DND-41 (cell line): ENCODE measurements around the gene RNF5.
"Not testable (repeated sequence)": the region's sequence is repeated elsewhere in the genome, so short reads cannot be mapped to it uniquely, and the experiment has no call there.

Source experiments
- ATAC-seq: fragments of 200-7000 bp; cut with Tn5 transposase; 3 replicates; pipeline ENCODE4 v1.9.1; 2021; ENCODE audit warnings: low read depth; ENCODE audit not compliant: insufficient read depth
- DNase-seq: peaks from one replicate; pipeline ENCODE4 v3.0.0-alpha.2; 2020
- H2AFZ ChIP-seq: 2 replicates; pipeline ENCODE4 v1.6.0; 2012; ENCODE audit warnings: low read depth, low read length
- H3K27ac ChIP-seq: 2 replicates; pipeline ENCODE4 v1.5.1; 2012; ENCODE audit warnings: low read length, inconsistent platforms
- H3K27me3 ChIP-seq: fragments of 200-600 bp; sonication (generic); 2 replicates; pipeline ENCODE4 v1.6.0; 2012; ENCODE audit warnings: low read length, mild to moderate bottlenecking, inconsistent platforms; ENCODE audit not compliant: insufficient read depth, poor library complexity
- H3K36me3 ChIP-seq: 2 replicates; pipeline ENCODE4 v1.5.1; 2012; ENCODE audit warnings: low read length, inconsistent platforms; ENCODE audit not compliant: insufficient read depth
- H3K4me1 ChIP-seq: 2 replicates; pipeline ENCODE4 v1.5.1; 2012; ENCODE audit warnings: mild to moderate bottlenecking, low read length; ENCODE audit not compliant: insufficient read depth
- H3K4me2 ChIP-seq: 2 replicates; pipeline ENCODE4 v1.6.0; 2012; ENCODE audit warnings: mild to moderate bottlenecking, moderate library complexity, low read length, inconsistent platforms; ENCODE audit not compliant: insufficient read depth
- H3K4me3 ChIP-seq, 2 experiments: fragments of 200-600 bp in 1 of 2; shearing (Covaris generic) in 1 of 2; 2 replicates each; pipeline ENCODE4 v1.5.1; 2012 to 2016; ENCODE audit warnings: inconsistent platforms in 2 of 2, low read length in 2 of 2, mild to moderate bottlenecking in 2 of 2, low read depth in 1 of 2, moderate library complexity in 1 of 2
- H3K79me2 ChIP-seq: 2 replicates; pipeline ENCODE4 v1.6.0; 2012; ENCODE audit warnings: low read length, inconsistent platforms; ENCODE audit not compliant: insufficient read depth
- H3K9ac ChIP-seq: 2 replicates; pipeline ENCODE4 v1.6.0; 2012; ENCODE audit warnings: low read depth, mild to moderate bottlenecking, inconsistent platforms, low read length, moderate library complexity
- H3K9me3 ChIP-seq: 2 replicates; pipeline ENCODE4 v1.5.1; 2012; ENCODE audit warnings: low read length, moderate library complexity, mild to moderate bottlenecking, inconsistent platforms; ENCODE audit not compliant: insufficient read depth, severe bottlenecking
- H4K20me1 ChIP-seq: 2 replicates; pipeline ENCODE4 v1.6.0; 2012; ENCODE audit warnings: low read length; ENCODE audit not compliant: insufficient read depth
- EZH2 ChIP-seq: IDR thresholded peaks from 3 replicates; pipeline ENCODE4 v1.6.1; 2012; ENCODE audit warnings: borderline replicate concordance, low read depth, mild to moderate bottlenecking, moderate library complexity, low read length, inconsistent platforms; ENCODE audit not compliant: severe bottlenecking
- TF ChIP-seq, protein P1 (sequence below): IDR thresholded peaks from 2 replicates; pipeline ENCODE4 v1.5.1; 2012; ENCODE audit warnings: borderline replicate concordance, low read length, moderate library complexity, mild to moderate bottlenecking; ENCODE audit not compliant: poor library complexity, severe bottlenecking; ENCODE audit errors: extremely low read depth

The RNF5 gene

DNA sequence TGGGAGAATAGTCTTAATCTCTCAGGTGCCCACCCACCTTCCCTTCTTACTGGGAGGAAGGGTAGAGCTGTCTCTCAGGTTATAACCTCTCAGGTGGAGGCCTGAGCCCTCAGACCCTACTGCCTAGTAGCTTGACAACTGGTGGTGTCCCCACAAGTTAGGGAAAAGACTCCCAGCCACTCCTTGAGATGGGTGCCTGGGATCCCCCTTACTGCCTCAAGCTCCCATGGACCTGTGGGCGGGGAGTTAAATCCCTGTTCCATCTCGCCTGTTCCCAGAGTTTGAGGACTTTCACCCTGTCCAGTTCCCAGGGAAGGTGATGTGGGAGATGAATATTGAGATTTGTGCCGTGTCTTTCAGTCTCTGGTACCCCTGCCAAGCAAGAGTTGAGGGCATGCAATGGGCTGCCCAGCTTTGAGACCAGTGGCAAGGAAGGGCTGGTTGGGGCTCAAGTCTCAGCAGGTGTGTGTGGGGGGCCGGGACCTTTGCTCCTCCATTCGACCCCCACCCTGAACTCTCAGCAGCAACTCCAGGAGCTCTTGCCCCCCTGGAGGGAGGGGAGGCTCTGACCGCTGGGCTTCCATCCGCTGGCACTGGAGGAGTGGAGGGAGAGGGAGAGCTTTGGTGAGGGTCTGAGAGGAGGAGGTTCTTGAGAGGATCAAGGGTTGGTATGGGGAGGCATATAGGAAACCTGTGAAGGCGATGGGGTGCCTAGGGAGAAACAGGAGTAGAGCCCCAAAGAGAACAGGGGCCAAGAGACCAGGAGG is 12.9 kb downstream of the RNF5 start:
- Histone ChIP-seq H3K4me3 (peak overlapping the region in 1 of 2 experiments; percentile 70; a peak in 2 of 4 replicates), H4K20me1 (no peaks in the 10 kb centered on the region), H3K36me3 (peaks cover 35% of the 10 kb centered on the region), H2AFZ (no peak overlapping the region), H3K27ac (peak overlapping the region; percentile 96), H3K4me1 (peaks cover 80% of the 10 kb centered on the region), H3K9me3 (no peaks in the 10 kb centered on the region), H3K27me3 (no peaks in the 10 kb centered on the region), H3K9ac (peak overlapping the region; percentile 78), H3K79me2 (peaks cover 74% of the 10 kb centered on the region), H3K4me2 (peak overlapping the region; percentile 80)
- DNase-seq, result no peak
- no peak for ATAC-seq
- TF ChIP-seq, protein P1, sequence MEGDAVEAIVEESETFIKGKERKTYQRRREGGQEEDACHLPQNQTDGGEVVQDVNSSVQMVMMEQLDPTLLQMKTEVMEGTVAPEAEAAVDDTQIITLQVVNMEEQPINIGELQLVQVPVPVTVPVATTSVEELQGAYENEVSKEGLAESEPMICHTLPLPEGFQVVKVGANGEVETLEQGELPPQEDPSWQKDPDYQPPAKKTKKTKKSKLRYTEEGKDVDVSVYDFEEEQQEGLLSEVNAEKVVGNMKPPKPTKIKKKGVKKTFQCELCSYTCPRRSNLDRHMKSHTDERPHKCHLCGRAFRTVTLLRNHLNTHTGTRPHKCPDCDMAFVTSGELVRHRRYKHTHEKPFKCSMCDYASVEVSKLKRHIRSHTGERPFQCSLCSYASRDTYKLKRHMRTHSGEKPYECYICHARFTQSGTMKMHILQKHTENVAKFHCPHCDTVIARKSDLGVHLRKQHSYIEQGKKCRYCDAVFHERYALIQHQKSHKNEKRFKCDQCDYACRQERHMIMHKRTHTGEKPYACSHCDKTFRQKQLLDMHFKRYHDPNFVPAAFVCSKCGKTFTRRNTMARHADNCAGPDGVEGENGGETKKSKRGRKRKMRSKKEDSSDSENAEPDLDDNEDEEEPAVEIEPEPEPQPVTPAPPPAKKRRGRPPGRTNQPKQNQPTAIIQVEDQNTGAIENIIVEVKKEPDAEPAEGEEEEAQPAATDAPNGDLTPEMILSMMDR, result no peak
- TF ChIP-seq EZH2, result no peak

DNA sequence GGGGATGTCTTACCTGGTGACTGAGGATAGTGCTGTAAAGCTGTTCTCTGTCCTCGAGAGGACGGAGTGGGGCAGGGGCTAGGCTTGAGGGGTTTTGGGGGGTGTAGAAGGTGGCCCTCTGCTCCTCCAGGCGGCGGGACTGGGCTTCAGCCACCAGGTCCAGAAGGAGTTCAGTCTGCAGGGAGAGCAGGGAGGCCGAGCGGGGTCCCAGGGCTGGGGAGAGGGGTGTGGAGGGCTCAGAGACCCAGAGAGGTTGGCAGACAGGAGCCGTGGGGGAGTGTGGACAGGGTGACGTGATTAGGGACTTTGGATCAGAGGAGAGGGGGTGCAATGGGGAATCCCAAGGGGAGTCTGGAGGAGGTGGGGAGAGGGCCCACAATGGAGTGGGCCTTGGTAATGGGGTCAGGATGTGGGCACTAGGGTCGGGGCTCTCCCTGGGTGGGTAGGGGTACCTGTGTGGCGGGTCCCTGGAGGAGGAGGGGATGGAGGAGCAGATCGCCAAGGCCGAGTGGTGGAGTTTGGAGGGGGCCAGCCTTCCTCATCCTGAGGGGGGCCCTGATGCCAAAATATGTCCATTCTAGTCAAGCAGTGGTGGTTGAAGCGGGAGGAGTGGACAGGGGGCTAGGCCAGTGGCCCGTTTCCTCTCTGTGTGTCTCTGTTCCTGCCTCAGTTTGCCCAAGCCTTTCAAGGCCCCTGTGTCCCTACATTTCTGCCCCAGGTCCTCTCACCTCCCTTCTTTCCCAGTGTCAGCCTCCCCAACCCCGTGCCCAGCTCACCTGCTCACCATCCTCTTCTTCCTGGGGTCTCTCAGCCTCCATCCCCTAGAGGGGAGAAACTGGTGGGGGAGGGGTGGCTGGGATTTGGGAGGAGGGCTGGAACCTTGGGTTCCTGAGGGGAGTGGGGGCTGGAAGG is 13.7 kb downstream of the RNF5 start:
- Histone ChIP-seq H3K27me3 (no peaks in the 10 kb centered on the region), H3K79me2 (peaks cover 72% of the 10 kb centered on the region), H4K20me1 (no peaks in the 10 kb centered on the region), H3K36me3 (peaks cover 26% of the 10 kb centered on the region), H3K4me1 (peaks cover 85% of the 10 kb centered on the region), H3K27ac (peak overlapping the region; percentile 96), H3K9ac (peak overlapping the region; percentile 78), H3K4me2 (peak overlapping the region; percentile 80), H3K9me3 (no peaks in the 10 kb centered on the region), H3K4me3 (peak overlapping the region; percentile 40 to 70; a peak in 3 of 4 replicates), H2AFZ (peak overlapping the region; percentile 7; the same call in 1 of the 2 replicates)
- TF ChIP-seq, protein P1, result no peak
- TF ChIP-seq EZH2, result no peak
- no peak for DNase-seq
- no peak for ATAC-seq

DNA sequence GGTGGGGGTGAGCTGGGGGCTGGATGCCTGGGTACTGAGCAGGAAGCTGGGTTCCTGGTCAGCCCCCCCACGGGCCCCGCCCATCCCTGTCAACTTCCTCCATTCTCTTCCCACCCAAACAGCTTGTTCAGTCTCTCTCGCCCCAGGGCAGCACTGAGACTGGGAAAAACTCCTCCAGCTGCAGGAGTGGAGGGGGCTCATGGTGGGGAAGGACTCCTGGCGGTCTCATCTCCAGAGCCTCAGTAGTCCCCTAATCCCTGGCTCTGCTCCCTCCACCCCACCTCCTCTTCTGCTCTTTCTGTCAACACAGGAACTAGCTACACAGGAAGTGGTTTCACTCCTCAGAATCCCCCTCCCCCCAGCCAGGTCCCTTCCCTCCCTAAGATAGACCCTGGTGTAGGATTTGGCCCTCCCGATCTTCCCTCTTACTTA is 14.4 kb downstream of the RNF5 start, which contains the start of gene GPSM3:
TSS of gene GPSM3 (minus strand) at position 36 of the 432 bp plus-strand sequence. CDS start 130 bp downstream, outside the sequence.
- no peak for TF ChIP-seq EZH2
- TF ChIP-seq, protein P1, result no peak
- Histone ChIP-seq H3K4me1 (peaks cover 79% of the 10 kb centered on the region), H3K9ac (peak within 1 kb of the TSS; percentile 78), H3K79me2 (peaks cover 65% of the 10 kb centered on the region), H3K27ac (peak within 1 kb of the TSS; percentile 96), H3K36me3 (peaks cover 19% of the 10 kb centered on the region), H3K4me2 (peak within 1 kb of the TSS; percentile 80), H4K20me1 (no peaks in the 10 kb centered on the region), H3K27me3 (no peaks in the 10 kb centered on the region), H3K4me3 (peak within 1 kb of the TSS; percentile 40 to 70; a peak in 3 of 4 replicates), H3K9me3 (no peaks in the 10 kb centered on the region), H2AFZ (peak within 1 kb of the TSS; percentile 72)
- DNase-seq (peak; percentile 89), ATAC-seq (peak; percentile 49)

DNA sequence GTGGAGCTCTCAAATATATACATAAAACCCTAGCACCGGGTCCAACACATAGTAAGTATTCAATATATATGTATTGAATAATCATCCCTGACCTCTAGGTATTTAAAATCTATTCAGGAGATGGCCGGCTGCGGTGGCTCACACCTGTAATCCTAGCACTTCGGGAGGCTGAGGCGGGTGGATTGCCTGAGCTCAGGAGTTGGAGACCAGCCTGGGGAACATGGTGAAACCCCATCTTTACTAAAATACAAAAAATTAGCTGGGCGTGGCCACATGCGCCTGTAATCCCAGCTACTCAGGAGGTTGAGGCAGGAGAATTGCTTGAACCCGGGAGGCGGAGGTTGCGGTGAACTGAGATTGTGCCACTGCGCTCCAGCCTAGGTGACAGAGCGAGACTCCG is 14.9 kb downstream of the RNF5 start:
- peak overlapping the region; percentile 80 for H3K4me2 ChIP-seq
- peak overlapping the region; percentile 40 to 70; a peak in 3 of 4 replicates for H3K4me3 ChIP-seq
- peak overlapping the region; percentile 96 for H3K27ac ChIP-seq
- H3K27me3 ChIP-seq, H3K9me3 ChIP-seq, H4K20me1 ChIP-seq, ATAC-seq: not testable (repeated sequence)
- H3K4me1 ChIP-seq, result peaks cover 75% of the 10 kb centered on the region
- peak; percentile 30 for DNase-seq
- H2AFZ ChIP-seq, result peak overlapping the region; percentile 72
- H3K9ac ChIP-seq, result peak overlapping the region; percentile 78
- H3K79me2 ChIP-seq, result peaks cover 60% of the 10 kb centered on the region
- H3K36me3 ChIP-seq, result peaks cover 14% of the 10 kb centered on the region
